Activated CD8-positive, alpha-beta memory T cell treated with anti-CD3 and anti-CD28 coated beads, Interleukin-2, amount 50 U/mL, for 24 hours (primary cell): Measurements from ENCODE around the gene EDAR.

Experiments used
- DNase-seq: peaks from one replicate; pipeline ENCODE4 v3.0.0-alpha.2; 2020; ENCODE audit errors: extremely low read depth

The EDAR gene

DNA sequence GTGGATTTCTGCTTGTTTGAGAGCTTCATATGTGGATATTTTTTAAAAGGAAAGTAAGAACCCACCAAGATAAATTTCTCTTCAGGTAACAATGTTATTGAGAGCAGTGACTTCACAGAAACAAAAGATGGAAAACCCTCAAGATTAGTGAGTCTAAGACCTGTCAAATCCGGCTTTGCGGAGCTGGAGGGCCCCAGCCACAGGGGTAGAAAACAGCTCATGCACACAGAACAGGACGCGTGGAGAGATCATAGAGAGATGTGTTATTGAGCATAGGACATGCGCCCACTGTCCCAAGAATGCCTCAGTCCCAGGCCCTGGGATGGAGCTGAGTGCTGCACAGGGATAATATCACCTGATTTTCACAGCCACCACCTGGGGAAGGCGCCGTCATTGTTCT is 21.3 kb downstream of the EDAR start:
- DNase-seq = no peak

DNA sequence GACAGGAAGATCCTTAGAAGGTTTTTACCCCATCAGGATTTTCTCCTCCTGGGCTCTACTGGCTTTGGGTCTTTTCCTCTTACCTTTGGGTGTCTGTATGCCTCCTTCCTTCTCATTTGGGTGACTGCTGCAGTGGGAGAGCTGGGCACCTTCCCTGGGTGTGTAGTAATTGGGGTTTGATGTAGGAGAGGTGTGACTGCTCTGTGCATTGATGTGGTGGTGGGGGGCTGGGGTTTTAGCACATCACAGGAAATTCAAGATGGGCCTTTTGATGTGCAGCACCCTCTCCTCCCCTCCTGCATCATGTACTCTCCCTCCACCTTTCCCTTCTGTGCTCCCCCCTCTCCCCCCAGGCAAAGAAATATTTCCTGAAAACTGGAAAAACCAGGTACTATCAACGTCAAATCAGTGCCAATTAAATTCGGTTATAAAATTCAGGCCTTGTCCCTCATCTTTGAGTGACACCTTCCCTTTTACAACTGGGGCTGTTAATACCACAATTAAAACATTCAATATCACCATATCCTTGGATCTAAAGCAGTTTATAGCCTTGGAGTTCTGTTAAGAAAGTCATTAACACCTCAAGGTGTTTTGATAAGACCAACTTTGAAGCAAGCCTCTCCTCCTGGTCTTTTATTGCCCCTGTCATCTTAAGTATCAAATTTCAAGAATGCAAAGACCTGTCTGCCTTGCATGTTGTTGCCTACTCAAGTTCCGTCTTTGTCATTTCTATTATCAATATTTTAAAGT is 23.3 kb downstream of the EDAR start:
- no peak for DNase-seq

DNA sequence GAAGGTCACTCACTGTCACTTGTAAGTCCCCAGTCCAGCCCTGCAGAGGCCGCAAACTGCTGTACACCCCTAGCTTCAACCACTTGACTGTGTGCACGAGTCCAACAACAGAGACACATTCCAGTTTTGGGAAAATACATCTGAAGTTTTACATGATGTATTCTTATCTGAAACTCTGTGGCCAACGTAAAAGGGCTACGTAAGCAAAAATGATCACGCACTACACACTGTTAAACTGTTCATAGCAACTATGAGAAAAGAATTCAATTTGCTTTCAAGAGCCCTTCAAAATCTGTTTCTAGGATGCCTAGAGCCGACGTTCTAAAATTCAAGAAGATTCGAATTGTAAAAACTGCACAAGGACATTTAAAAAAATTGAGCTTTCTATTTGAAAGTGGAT is 26.0 kb downstream of the EDAR start:
- no peak for DNase-seq

DNA sequence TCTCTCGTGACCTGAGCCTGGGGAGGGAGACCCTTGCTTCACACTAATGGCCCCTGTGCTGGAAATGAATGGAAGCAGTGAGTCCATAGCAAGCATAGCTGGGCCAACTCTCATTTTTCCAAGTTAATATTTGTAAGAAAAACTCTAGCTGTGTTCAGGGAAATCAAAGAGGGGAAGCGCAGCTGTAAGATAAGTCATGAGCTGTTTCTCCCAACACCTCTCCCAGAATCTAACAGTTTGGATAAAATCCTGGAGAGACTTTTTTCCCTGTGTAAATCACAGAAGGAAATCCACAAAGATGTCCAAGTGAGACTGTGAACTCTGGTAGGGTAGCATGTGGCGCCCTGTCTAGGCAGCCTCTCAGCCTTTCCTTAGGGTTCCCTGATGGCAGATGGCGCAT is 27.2 kb downstream of the EDAR start:
- DNase-seq = no peak

DNA sequence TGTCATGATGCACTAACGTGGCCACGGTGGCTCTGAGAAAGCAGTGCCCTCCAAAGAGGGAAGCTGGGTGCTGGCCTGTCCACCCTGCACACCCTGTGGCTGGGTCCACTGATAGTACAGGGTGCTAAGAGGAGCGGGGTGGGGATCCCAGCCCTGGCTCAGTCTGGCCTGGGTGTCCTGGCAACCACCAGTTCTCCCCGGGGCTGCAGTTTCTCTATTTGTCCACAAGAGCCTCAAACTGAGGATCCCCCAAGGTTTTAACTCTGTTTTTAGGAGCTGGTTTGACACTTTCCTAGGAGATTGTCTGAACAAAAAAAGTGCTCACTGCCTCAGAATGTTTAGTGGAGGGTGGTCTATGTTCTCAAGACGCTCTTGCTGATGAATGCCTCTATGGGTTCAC is 29.0 kb downstream of the EDAR start:
- DNase-seq = no peak

DNA sequence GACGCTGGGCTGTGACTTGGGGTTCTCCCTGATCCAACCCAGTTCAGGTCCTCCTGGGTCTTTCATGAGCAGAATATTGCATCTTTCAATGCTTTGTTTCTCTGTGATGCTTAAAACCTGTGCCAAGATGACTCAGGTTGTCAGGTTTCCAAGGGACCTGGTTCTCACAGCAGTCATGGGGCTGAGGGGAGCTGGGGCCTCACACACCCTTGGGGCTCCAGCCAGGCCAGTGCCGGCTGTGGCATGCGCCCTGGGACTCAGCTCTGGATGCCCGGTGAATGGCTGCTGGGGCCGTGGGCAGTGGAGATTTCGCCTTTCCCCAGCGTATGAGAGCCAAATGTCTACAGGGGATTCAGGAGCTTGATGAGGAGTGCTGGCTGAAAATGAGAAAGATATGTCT is 29.6 kb downstream of the EDAR start:
- no peak for DNase-seq

DNA sequence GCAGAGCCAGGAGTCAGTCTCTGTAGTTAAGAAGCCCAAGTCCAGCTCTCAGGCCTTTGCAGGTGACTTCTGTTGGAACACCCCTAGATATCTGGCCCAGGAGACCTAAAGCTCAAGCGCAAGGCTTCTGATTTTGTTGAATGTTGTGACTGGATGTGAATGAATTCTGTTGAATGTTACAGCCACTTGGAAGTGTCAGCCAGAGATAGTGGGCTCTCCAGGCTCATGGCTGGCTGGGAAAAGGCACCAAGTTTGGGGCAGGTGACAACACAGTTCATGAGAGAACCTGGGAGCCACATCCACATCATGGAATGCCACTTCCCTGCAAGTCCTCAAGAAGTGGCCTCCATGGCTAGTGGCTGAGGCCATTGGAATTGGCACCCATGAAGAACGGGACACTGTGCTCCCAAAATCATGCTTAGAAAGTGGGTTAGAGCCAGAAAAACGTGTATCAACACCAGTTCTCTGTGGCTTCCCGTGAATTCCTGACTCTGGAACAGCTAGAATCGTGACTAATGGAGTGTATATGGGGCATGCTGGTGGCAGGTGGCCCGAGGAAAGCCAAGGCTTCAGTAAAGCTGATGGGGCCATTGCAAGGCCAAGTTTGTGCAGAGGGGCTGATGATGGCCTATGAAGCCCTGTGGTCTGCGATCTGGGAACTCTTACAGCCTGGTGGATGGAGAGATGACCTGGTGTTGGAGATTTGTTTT is 30.2 kb downstream of the EDAR start:
- DNase-seq = no peak

DNA sequence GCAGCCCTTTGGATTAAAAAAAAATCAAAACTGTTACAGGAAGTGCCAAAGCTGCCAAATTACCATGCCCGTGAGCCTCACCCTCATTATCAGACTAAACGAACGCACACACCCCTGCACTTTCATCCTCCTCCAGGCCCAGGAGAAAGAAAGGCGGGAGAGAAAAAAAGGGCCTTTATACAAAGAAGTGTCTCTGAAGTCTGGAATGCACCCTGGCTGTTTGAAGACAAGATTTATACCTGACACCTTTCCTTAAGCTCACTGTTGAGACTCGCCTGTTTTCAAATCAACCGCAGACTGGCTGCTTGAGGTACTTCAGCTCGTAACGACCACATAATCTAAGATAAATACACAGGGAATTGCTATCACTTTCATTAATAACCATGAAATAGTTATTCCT is 31.0 kb downstream of the EDAR start:
- DNase-seq = no peak

DNA sequence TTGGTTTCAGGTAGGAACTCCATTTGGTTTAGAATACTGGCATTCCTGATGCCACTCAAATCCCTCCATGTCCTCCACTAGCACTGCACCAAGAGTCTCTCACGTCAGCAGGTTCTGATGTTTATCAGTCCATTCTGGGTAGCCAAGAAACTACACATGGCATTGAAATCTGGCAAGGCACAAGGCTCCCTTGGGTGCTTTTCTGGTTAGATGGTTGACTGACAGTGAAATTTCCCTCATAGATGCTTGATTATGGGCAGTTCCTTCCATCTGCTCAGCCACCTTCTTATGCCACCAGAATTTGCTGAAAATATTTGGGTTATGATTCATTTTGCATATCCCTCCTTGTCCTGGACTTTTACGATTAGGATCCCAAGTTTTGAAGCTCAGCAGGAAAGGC is 32.6 kb downstream of the EDAR start:
- DNase-seq = no peak

DNA sequence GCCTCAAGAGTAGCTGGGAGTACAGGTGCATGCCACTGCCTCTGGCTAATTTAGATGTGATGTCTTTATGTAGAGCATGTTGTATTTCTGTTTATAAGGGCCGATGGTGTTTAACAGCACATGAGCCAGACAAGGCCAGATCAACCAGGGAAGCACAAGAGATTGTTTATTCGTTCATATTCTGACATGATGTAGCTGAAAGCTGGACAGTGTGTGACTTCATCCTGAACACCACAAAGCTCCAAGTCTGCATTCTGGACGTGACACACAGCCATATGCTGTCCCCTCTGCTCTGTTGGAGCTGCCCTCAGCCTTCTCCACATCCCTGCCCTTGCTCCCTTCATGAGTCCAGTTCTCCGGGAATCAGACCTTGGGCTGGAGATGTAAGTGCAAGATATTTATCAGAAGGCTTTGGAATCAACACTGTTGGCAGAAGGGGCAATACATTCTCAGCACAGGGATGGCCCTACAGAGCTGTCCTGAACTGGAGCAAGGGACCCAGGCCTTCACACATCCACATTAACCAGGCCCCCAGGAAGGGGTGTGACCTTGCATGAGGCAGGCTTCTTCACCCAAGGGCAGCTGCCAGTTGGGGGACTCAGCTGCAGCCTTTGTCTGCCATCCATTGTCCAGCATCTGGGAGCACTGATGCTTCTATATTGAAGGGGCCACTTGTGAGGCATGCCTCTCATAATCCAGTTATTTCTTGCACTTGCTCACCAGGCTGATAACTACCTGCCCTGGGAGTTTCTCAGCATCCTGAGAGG is 38.5 kb downstream of the EDAR start:
- DNase-seq = no peak

DNA sequence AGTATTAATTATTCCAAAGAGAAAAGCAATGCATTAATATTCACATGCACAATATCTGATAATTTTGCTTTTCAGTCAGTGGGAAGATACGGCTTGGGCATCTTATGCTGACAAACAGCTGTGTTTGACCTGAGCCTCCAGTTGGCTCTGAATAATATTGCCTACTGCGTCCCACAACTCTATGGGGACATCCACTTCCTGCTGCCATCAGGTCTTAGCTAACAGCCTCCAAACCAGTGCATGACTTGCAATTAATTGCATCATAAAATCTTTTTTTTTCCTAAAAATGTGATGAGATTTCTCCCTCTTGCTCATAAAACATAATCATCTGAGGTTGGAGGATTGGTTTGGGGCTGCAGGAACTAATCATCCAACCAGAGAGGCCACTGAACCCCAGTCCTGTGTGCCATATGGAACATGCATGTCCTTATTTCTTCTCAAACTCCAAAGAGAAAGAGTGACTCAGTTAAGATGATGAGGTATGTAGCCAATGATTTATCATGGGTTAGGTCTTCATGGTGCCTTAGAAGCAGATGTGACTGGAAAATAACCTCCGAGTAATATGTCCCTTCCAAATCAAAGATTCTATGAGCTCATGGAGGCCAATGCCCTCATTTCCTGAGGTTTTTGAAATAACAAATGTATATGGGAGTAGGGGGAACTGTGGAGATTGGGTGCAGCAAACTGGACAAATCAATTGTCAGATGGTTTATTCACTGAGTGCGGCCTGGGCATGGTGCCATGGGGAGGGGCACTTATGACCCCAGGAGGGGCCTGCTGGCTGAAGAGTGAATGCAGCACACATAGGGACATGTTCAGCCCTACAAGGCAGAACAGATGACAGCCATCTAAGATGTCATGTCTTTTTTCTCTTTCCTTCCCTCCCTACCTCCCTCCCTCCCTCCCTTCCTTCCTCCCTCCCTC is 39.4 kb downstream of the EDAR start:
- DNase-seq = no peak

DNA sequence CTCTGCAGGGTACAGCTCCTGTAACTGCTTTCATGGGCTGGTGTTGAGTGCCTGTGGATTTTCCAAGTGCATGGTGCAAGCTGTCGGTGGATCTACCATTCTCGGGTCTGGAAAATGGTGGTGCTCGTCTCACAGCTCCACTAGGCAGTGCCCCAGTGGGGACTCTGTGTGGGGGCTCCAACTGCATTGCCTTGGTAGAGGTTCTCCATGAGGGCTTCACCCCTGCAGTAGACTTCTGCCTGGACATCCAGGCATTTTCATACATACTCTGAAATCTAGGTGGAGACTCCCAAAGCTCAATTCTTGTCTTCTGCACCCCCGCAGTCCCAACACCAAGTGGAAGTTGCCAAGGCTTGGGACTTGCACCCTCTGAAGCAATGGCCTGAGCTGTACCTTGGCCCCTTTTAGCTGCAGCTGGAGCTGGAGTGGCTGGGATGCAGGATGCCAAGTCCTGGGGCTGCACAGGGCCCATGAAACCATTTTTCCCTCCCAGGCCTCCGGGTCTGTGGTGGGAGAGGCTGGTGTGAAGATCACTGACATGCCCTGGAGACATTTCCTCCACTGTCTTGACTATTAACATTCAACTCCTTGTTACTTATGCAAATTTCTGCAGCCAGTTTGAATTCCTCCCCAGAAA is 41.6 kb downstream of the EDAR start:
- DNase-seq = no peak

DNA sequence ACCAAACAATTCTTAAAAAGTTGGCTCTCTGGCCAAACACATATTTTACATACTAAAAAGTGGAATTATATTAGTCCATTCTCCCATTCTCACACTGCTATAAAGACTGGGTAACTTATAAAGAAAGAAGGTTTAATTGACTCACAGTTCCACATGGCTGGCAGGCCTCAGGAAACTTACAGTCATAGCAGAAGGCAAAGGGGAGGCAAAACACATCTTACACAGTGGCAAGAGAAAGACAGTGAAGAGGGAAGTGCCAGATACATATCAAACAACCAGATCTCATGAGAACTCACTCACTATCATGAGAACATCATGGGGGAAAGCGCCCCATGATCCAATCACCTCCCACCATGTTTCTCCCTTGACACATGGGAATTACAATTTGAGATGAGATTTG is 42.6 kb downstream of the EDAR start:
- no peak for DNase-seq

DNA sequence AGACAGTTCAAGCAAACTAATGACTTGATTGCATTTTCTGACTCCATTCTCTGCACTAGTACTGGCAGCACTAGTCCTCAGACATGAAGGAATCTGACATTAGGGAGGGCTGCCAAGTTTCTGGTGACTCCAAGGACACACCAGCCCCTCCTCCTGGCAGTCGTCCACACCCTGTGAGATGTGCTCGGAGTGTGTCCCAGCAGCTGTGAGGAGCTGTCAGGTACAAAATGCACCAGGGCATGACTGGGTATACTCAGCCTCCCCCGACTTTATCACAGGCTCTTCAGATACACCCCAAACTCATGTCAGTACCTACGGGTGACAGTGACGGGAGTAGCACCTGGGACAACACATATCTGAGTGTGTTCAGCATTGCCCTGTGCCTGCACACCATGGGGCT is 43.1 kb downstream of the EDAR start:
- DNase-seq = no peak

DNA sequence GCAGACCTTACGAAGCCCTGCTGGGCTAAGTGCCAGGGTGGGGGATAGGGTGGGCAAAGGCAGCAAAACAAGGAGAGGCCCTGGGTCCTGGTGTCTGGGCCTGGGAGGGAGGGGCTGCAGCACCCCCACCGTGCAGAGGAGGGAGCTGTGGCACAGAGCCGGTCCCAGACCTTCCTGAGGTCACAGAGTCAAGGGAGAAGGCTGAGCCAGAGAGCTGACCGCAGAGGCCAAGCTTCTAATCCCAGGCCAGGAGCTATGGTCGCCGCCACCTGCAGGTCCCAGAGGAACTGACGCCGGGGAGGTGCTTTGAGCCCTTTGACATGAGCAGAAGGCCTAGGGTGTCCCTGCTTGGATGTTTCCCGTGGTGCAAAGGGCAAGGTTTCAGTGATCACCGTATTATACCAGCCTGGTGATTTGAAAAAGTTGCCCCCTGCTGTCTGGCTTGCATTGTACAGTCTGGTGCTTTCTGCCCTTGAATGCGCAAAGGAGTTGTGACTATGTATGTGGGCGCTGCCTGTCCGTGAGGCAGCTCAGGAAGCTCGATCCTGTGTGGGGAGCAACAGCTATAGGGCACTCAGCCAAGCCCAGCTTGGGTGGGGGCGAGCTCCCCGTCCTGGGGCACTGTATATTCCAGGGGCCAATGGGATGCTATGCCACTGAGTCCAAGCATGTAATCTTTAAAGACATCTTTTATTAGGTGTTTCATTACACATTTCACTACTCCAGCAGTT is 44.3 kb downstream of the EDAR start:
- DNase-seq = no peak

DNA sequence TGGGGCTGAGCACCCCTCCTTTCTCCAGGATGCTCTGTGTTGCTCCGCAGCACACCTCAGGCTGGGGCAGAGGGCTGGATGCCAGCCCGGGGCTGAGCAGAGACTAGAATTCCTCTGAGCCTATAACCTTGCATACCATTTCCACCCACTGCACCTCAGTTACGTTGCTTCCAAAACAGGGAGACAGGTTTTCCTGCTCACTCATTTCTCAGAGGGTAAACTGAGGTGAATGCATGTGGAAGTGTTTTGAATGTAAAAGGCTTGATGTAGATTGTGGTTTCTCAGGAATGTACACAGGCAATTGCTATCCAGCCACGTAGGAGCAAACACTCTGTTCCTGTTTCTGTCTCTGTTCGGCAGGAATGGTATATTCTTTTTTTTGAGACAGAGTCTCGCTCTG is 45.3 kb downstream of the EDAR start:
- DNase-seq = no peak

DNA sequence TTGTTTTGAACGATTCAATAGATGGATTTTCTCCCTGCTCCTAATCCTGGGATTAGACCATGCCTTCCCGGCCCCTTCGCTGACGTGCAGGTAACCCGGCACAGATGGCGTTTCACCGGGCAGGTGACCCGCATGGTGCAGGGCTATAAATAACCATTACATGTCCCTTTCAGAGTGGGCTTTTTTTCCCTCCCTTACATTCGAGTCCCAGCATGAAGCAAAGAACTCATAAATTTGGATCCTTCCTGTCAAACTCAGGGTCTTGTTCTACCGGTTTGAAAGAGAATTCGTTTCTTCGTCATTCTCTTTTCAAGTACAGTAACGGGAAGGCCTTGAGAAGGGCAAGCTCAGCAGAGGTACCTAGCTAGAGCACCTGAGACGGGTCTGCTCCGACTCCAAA is 46.1 kb downstream of the EDAR start:
- DNase-seq = no peak

DNA sequence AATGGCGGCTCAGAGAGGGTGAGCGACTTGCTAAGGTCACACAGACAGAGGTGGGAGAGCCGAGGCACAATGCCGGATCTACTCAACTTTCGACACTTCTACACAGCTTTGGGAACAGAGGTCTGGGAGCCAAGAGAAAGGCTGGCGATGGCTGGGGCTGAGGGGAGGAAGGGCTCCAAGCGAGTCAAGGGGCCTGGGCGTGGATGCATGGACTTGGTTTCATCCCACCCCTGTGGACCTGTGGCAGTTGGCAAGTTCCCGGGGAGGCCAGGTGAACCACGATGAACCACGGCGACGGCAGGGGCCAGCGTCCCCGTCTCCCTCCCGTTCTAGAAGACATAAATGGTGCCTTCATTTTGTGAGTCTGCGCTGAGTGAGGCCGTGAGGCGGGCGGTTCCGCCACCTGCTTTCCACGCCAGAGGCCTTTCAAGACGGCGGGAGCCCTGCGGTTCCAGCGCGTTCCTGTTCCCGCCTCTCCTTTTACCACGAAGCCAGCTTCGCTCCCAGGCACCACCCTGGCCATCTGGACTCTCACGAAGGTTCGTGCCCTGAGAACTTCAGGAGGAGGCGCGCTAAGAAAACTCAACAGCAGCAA is 46.7 kb downstream of the EDAR start:
- no peak for DNase-seq

DNA sequence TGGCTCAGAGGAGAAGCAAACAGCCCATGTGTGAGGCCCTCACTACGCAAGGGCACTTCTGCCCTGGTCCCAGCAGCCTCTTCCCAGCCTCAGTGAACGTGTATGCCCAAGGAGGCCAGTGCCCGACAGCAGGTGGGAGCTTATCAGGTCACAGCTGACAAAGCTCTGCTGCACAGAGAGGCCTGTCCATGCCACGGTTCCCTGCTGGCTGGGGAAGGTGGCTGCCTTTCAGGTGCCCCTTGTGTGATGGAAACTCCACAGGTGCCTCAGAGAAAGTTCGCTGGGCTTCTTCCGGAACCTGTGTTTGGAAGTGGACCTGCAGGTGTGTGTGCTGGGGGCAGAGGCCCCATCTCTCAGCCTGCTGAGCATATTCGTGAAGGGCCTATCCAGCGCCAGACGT is 47.3 kb downstream of the EDAR start:
- DNase-seq = no peak

DNA sequence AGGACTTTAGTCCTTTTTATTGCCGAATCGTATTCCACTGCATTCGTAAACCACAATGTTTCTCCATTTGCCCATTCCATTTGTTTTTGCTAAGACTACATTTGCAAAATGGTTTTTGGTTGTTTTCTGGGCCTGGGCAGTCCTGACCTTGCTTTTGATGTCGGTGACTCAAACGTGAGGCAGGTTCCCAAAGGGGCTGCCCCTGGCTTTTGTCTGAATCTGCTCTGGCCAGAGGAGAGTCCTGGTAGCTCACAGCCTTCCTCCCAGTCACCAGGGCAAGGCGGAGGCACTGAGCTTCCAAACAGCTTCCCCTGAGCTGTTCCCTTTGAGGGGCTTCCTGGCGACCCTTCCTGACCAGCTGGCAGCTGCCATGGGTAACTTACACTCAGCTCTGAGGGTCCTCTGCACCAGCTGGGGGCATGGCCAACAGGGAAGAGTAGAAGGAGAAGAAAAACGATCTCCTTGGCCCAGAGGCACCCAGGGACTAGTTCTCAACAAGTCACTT is 47.8 kb downstream of the EDAR start:
- no peak for DNase-seq
